HG02759 (cell line): ENCODE results near the gene BAHCC1.

Experiments
- ATAC-seq: cut with Tn5 transposase; IDR thresholded peaks from one replicate; pipeline ENCODE4 v1.9.1; 2021; ENCODE audit warnings: mild to moderate bottlenecking, moderate library complexity; ENCODE audit not compliant: unreplicated experiment

Gene BAHCC1

DNA sequence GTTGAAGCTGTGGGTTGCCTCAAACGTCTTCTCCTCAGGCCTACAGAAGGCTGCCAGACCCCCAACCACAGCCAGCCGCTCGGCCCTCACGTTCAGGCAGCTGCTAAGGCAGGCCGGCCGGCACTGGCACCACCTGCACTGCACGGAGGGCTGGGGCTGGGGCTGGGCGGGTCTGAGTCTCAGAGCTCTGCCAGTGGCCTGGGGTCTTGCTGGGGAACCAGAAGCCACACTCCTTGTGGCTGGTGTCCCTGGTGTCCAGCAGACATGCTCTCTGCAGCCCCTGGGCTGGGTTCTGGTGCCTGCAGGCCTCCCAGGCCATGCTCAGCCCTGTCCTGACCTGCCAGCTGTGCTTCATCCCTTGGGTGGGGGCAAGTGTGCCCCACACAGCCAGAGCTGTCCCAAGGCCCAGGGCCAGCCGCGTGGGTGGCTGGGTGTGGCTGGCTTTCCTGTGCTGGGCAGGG lies 42.0 kb downstream of the BAHCC1 start:
- ATAC-seq = no peak

DNA sequence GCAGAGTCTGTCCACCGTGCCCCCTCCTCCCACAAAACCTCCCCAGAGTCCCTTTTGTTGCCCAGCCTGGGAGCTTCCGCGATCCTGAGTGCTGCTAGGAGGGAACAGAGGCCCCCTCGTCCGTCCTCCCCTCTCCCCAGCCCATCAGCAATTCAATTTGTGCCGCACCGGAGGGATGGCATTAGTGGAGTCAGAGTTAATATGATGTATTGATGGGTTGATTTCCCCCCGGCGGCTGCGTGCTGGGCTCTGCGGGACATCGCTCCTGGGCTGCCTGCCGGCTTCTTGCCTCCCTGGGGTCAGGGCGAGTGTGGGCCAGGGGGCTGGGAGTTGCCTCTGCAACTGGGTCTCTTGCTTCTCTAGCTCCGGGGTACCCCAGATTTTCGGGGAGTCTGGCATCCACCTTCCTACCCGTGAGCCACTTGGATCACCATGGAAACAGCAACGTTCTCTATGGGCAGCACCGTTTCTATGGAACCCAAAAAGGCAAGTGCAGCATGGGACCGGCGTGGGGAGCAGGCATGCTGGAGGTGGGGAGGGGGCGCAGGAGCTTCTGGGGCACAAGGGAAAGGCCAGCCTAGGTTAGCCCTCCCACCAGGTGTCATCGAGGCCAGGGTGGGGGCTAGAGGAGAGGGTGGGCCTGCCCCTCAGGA lies 42.9 kb downstream of the BAHCC1 start:
- no peak for ATAC-seq

DNA sequence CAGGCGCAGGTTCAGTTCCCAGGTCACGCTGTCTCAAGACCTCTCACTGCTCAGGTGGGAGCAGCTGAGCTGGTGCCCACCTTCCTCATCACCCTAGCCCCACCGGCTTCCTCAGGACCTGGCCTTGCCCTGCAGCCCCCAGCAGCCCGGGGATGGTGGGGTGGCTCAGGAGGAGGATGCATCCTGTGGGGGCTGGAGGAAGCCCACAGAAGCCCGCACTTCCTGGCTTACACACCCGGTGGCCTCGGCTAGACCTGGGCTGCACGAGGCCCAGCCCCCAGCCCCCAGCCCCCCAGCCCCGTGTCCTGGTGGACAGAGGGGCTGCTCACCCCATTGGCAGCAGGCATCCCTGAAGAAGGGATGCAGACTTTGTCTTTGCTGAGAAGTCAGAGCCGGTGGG lies 43.4 kb downstream of the BAHCC1 start:
- ATAC-seq = no peak

DNA sequence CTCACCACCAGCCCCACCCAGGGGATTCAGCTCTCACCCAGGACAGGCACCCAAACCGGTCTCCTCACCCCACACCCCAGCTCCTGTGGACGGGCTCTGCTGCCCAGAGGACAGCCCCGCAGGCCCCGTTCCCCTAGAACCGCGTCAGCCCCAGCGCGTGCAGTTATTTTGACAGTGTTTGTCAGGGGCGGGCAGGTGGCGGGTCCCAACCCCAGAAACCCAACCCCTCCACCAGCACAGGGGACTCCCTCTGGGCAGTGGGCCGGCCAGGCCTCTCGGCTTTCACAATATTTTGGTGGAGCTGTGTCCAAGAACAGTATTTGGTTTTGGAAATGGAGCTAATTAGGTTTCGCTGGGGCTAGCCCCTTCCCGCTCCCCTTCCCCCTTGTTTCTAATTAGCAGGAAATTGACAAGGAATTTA lies 44.8 kb downstream of the BAHCC1 start:
- no peak for ATAC-seq

DNA sequence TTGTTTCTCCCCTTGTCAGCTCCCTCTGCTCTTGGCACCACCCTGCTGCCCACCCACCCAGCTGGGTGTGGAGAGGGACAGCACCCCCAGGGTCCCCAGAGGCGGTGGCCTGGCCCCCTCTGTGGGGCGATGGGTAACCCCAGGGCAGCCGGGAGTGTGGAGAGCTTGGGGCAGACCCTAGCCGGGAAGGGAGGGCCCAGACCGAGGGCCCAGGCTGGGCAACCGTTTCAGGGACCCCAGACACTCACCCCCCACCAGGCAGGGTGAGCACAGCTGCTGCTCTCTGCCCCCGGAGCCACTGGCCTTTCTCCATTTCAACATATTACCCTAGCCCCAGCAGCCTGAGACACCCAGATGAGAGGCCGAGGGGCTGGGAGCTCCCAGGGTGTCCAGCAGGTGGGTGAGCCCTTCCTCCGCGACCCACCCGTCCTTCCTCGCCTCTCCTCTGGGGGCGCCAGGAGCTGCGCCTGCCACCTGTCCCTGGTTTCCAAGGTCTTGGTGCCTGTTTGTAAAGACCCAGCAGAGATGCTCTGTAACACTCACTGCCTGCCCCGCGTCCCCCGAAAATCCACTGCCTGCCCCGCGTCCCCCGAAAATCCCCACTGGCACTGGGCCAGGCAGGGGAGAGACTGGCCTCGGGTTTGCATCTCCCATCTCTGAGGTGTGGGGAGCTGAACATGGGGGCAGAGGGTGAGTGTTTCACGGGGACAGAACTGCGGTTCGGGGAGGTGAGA lies 45.4 kb downstream of the BAHCC1 start:
- no peak for ATAC-seq

DNA sequence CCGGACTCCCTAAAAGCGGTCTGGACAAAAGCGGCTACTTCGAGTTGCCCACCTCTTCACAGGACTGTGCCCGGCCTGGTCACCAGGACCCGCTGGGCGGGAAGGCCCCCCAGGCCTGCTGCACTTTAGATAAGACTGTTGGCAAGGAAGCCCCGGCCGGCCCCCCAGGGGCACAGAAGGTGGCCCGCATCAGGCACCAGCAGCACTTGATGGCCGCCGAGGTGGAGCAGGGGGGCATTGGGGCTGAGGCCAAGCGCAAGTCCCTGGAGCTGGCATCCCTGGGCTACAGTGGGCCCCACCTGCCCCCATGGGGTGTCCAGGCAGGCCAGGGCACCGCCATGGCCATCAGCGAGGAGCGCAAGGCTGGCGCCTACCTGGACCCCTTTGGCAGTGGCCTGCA lies 47.5 kb downstream of the BAHCC1 start:
- ATAC-seq = no peak

DNA sequence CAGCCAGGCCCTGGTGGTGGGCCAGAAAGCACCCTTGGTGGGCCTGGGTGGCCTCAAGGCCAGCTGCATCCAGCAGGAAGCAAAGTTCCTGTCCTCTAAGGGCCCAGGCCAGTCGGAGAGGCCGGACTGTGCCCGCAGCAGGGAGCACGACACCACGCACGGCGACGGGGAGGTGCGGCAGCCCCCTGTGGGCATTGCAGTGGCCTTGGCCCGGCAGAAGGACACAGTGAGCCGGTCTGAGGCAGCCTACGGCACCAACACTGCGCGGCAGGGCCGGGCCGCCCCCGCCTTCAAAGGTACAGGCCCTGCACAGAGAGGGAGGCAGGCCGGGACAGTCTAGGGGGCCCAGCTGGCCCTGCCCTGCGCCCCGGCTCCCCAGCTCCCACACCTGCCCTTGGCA lies 48.0 kb downstream of the BAHCC1 start:
- no peak for ATAC-seq

DNA sequence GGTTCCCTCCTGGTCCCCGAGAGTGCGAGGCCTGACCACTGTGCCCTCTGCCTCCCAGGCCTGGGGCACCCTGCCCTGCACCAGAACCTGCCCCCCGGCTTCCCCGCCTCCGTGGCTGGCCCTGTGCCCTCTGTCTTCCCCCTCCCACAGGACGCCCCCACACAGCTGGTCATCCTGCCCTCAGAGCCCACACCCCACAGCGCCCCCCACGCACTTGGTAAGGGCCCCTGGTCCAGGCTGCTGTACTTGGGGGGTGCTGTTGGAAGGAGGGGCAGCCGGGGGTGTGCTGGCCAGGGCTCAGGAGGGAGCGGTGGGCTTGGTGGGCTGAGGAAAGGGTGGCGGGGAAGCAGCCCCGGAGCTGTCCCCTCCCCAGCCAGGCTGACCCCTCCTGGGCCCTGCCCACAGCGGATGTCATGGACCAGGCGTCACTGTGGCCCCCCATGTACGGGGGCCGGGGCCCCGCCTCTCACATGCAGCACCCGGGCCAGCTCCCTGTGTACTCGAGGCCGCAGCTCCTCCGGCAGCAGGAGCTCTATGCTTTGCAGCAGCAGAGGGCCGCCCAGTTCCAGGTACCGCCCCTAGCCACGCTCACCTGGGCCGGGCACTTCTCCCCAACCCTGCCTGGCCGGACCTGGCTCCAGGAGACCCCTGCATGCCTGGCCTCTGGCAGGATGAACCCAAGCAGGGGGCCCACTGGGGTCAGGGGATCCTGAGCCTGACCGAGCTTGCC lies 49.5 kb downstream of the BAHCC1 start:
- ATAC-seq = no peak

DNA sequence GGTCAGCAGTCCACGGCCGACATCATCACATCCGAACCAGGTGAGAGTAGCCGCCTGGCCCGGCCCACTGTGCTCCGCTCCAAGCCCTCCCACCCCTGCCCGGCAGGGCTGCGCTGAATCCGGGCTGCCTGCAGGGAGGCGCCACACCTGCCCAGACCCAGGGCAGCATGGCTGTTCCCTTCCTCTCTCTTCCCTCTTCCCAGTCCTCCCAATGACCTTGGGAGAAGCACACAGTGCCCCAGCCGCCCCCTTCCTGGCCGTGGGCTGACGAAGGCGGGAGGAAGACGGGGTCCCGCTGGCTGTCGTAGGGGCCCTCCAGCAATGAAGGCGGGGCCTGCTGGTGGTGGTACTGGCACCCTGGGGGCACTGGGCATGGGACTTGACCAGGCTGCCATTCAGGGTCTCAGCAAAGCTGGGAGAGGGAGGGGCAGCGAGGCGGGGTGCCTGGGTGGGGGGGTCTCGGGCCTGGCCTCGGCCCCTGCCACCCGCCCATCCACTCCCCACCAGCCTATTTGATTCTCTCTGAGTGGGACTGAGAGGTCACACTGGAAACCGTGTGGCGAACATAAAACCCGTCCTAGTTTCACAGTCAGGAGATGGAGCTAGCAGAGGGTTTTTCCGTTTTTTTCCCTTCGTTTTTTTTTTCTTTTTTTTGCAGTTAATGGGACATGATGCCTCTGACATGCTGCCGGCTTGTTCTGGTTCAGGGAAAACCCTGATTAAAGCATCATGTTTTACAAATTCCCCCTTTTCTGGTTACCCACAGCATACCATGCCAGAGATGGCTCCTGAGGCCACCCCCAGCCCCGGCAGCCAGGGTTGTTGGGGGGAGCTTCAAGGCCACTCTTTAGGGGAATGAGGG lies 50.6 kb downstream of the BAHCC1 start:
- ATAC-seq = no peak

DNA sequence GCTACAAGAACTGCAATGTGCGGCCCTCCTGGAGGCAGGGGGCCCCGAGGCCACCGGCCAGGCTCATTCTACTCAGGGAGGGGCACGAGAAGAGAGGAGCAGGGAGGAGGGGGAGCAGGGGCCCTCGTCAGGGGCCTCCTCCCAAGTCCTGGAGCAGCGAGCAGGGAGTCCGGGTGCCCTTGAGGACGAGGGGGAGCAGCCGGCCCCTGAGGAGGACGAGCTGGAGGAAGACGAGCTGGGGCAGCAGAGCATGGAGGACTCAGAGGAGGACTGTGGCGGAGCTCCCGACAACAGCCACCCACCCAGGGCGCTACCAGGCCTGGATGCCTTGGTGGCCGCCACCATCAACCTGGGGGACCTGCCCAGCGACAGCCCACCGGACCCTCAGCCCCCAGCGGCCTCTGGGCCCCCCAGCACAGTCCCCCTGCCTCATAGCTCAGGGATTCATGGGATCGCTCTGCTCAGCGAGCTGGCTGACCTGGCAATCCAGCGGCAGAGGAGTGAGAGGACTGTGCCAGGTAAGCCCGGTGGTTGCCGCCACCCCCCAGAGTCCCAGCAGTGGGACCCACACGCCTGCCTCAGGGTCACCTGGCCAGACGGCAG lies 52.2 kb downstream of the BAHCC1 start:
- ATAC-seq = no peak

DNA sequence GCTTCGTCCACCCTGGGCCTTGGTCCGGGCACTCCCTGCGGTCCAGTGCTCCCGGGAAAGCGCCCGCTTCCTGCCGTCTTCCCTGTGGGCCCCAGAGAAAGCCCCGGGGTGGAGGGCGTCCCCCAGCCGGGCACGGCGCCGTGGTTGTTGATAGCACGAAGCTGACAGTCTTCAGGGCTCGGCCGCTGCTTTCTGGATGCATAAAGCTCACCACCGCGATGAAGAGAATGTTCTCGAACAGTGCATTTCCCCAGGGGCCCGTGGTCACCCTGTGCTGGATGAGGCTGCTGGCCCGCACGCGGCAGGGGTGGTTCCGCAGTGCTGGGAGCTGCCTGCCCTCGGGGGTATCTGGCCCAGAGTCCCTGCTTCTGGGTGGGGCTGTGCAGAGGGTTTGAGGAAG lies 53.2 kb downstream of the BAHCC1 start:
- ATAC-seq = no peak

DNA sequence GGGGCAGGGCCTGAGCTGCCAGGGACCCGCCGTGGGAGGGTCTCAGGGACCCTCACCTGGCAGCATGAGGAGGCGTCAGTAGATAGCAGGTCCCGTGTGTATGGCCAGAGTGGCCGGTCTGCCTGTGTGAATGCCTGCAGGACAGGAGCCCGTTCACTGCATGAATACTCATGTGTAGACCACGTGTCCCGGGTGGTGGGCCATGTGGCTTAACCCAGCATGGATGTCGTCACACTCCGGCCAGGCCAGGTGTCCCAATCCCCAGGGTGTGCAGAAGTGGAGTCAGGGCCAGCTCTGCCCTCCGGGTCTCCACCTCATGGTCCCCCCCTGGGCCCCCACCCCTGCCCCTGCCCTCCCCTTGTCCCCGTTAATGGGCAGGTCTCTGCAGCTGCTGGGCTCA lies 53.7 kb downstream of the BAHCC1 start:
- ATAC-seq = no peak

DNA sequence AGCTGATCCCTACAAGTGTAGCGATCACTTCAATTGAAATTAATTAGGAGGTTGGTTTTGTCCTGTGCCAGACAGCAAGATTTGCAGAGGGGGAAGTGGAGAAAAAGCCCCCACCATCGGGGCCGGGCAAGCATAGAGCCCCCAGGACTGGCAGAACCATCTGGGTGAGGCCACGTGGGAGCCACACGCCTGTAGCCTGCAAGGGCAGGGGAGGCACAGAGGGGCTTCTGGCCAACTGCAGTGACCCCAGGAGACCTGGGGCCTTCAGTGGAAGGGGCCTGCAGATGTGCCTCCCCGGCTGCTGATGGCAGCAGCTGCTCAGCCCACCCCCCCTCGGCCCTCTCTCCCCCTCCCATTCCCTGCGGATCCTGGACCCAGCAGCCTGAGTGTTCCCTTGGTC lies 54.1 kb downstream of the BAHCC1 start:
- ATAC-seq = no peak

DNA sequence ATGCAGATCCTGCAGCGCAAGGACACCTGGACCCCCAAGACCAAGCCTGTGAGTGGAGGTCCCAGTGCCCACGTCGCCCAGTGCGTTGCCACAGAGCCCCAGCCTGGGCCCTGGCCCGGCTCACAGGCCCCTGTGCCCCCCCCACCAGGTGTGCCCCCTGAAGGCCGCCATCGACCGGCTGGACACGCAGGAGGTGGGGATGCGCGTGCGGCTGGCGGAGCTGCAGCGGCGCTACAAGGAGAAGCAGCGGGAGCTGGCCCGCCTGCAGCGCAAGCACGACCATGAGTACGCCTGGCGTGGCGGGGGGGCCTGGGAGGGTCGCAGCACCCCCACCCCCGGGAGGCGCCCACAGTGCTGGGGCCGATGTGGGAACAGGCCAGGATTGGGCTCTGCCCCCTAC lies 56.6 kb downstream of the BAHCC1 start:
- ATAC-seq = no peak

DNA sequence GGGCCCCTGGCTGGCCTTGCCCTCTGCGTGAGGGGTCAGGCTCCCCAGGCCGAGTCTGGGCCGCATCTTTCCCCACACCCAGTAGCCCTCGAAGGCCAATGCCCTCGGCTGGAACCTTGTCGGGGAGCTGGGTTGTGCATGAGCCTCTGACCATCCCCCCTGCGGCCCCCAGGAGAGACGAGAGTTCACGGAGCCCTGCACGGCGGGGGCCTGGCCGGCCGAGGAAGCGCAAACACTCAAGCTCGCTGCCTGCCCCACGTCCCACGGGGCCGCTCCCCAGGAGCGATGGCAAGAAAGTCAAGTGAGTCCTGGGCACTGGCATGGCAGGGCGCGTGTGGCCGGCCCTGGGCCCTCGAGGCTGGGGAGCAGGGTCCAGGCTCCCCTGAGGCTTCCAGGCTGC lies 57.3 kb downstream of the BAHCC1 start:
- no peak for ATAC-seq

DNA sequence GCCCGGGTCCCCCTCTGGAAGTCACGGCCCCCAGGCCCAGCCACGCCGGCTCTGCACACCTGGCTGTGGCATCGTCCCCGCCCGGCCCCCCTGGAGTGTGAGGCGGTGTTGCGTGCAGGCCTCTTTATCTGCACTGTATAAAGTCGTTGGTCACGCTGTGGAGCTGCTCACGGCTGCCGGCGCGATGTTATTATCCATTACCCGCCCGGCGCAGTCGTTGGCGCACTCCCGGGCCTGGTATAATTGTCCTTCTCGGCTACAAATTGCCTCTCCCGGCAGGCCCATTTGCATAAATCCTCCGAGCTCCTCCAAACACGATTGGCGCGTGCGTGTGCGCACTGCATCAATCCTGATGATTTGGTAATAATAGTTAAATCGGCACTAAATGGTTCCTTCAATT lies 57.8 kb downstream of the BAHCC1 start:
- ATAC-seq = no peak

DNA sequence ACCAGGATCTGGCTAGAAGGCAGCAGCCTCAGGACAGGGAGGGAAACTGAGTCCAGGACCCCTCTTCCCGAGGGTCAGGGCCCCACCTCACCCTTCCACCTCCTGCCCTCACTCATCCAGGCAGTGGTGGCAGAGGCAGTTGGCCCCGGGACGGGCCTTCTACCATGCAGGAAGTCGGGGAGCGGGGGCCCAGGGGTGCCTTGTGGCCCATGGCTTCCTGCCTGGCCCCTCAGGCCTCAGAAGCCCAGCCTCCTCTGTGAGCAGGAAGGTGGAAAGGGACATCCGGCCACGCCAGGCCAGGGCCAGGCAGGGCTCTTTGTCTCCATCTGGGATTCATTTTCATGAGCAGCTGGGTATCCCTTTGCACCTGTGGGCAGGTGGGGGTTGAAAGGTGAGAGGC lies 58.5 kb downstream of the BAHCC1 start:
- no peak for ATAC-seq

DNA sequence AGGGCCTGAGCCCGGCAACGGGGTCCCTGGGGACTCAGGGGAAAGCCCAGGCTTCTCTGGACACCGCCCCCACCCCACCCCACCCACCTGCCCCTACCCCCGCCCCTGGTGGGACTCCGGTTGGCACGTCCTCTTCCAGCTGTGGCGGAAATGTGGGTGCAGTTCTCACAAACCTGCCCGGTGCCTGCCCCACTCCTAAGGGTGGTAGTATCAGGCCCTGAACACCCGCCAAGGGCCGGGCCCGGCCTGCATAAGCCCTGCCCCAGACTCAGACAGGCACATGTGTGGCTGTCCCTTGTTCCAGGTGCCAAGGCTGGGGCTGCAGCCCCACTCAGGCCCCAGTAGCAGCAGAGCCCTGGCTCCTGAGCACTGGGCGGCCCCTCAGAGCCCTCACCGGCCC lies 59.2 kb downstream of the BAHCC1 start:
- no peak for ATAC-seq

DNA sequence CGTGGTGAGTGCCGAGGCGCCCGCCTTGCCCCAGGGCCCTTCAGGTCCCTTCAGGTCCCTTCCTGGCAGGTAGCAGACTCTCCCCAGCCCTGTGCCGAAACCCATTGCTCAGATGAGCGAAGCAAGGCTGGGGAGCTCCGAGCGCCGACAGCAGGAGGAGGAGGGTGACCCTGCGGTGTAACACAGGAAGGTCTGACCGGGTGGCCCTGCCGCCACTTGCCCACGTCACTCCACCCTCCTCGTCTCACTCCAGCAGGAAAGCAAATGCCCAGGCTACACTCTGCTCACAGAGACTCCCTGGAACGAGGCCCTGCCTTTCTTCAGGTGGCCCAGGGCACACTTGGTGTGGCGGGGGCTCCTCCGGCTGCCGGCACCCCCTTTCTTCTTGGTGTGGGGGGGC lies 60.1 kb downstream of the BAHCC1 start:
- ATAC-seq = no peak

DNA sequence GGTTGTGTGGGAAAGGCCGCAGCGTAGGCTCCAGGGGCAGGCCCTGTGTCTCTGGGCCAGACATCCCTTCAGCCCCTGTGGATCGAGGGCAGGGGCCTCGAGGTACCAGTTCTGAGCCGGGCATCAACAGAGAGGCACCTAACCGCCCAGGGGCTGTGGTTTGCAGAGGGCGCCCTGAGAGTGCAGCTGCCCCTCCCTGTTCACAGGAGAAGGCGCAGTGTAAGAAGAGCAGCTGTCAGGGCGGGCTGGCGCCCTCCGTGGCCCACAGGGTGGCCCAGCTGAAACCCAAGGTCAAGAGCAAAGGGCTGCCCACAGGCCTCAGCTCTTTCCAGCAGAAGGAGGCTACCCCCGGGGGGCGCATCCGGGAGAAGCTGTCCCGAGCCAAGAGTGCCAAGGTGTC lies 60.8 kb downstream of the BAHCC1 start:
- no peak for ATAC-seq

DNA sequence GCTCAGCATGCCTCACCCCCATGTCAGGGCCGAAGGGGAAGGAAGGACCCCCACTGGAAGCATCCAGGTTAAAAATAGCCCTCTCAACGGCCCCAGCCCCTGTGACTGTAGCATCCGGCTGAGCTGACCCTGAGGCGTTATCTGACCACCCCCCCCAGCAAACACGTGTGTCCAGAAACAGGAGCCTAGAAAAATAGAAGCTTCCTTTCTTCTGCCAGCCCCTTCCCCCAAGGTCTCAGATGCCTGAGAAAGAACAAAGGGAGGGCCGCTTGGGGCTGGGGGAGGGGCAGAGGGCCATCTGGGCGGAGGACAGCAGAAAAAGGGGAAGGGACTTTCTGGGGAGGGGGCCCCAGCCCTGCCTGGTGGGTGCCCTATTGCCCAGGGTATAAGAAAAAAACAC lies 61.5 kb downstream of the BAHCC1 start:
- ATAC-seq = no peak
